Endothelial cell of umbilical vein (primary cell): ENCODE measurements around the gene BUB1B. TPM values are rescaled to one million over a fixed set of nuclear protein-coding genes. Genes with fewer than 3 reads are reported as not detected.
A peak's percentile ranks its signal among the peaks of the same experiment; 100 is the strongest.

Experiments used
- BruUV-seq: library from RNA; stranded (reverse); fragments of 400-500 nt; replicated peaks from 2 replicates; lab custom pipeline; 2021; lab: Mats Ljungman, UMichigan
- CTCF ChIA-PET: fragments of 300-600, 350-600 bp; sonication (Branson Sonifier 250); formaldehyde crosslinking; loops from one replicate; lab custom pipeline; 2021; ENCODE audit warnings: antibody characterized with exemption, inconsistent platforms; lab: Charles Lee
- POLR2A ChIA-PET: fragments of 300-600, 350-600 bp; sonication (Branson Sonifier 250); formaldehyde crosslinking; loops from one replicate; lab custom pipeline; 2021; ENCODE audit warnings: antibody characterized with exemption, inconsistent platforms; lab: Charles Lee
- DNase-seq: peaks from one replicate; pipeline ENCODE4 v3.0.0-alpha.2; 2011; ENCODE audit warnings: low read depth, low spot score
- FAIRE-seq: peaks from 2 replicates; lab custom pipeline; 2011; peaks lifted over from hg19 to GRCh38; lab: Jason Lieb, UNC
- H2AFZ ChIP-seq: 2 replicates; pipeline ENCODE4 v1.6.0; 2012; ENCODE audit warnings: low read depth, low read length, control low read depth, inconsistent platforms
- H3K27ac ChIP-seq: 2 replicates; pipeline ENCODE4 v1.5.1; 2011; ENCODE audit warnings: low read depth, mild to moderate bottlenecking, control low read depth, low read length, moderate library complexity; ENCODE audit not compliant: insufficient read depth
- H3K27me3 ChIP-seq, 2 experiments: 2 replicates each; pipeline versions ENCODE4 v1.6.0 to v1.6.1; 2011; ENCODE audit warnings: low read length in 2 of 2, mixed read lengths in 1 of 2; ENCODE audit not compliant: control insufficient read depth in 2 of 2, insufficient read depth in 2 of 2
- H3K36me3 ChIP-seq, 2 experiments: 2 replicates in 1 of 2; 3 replicates in 1 of 2; pipeline ENCODE4 v1.5.1; 2011; ENCODE audit warnings: low read length in 2 of 2, mild to moderate bottlenecking in 1 of 2, moderate library complexity in 1 of 2; ENCODE audit not compliant: control insufficient read depth in 2 of 2, insufficient read depth in 2 of 2; ENCODE audit errors: extremely low read depth in 1 of 2
- H3K4me1 ChIP-seq: 3 replicates; pipeline ENCODE4 v1.5.1; 2011; ENCODE audit warnings: mild to moderate bottlenecking, low read length; ENCODE audit not compliant: control insufficient read depth, insufficient read depth; ENCODE audit errors: extremely low read depth
- H3K4me2 ChIP-seq: 2 replicates; pipeline ENCODE4 v1.6.1; 2011; ENCODE audit warnings: low read length, control low read depth, mixed read lengths; ENCODE audit not compliant: insufficient read depth
- H3K4me3 ChIP-seq, 3 experiments: fragments of 200-600 bp in 1 of 3; sonication (generic), shearing (Covaris generic) in 1 of 3; replicated peaks in 1 of 3; 2 replicates each; pipeline ENCODE4 v1.5.1; 2011 to 2016; ENCODE audit warnings: control low read depth in 3 of 3, low read length in 3 of 3, mild to moderate bottlenecking in 2 of 3, inconsistent platforms in 1 of 3, low read depth in 1 of 3, moderate library complexity in 1 of 3; ENCODE audit not compliant: insufficient read depth in 1 of 3
- H3K79me2 ChIP-seq: 2 replicates; pipeline ENCODE4 v1.6.0; 2012; ENCODE audit warnings: low read length, inconsistent platforms; ENCODE audit not compliant: control insufficient read depth, insufficient read depth
- H3K9ac ChIP-seq: replicated peaks from 2 replicates; pipeline ENCODE3; 2011; ENCODE audit warnings: low read length, control low read depth; ENCODE audit not compliant: insufficient read depth; ENCODE audit errors: extremely low read depth
- H3K9me1 ChIP-seq: replicated peaks from 3 replicates; pipeline ENCODE4 v1.6.0; 2011; ENCODE audit warnings: mild to moderate bottlenecking, low read length; ENCODE audit not compliant: control insufficient read depth, insufficient read depth; ENCODE audit errors: extremely low read depth
- H3K9me3 ChIP-seq: replicated peaks from 2 replicates; pipeline ENCODE4 v1.5.1; 2012; ENCODE audit warnings: low read length, inconsistent platforms; ENCODE audit not compliant: control insufficient read depth, insufficient read depth
- H4K20me1 ChIP-seq: replicated peaks from 2 replicates; pipeline ENCODE3; 2011; ENCODE audit warnings: mild to moderate bottlenecking, low read length; ENCODE audit not compliant: control insufficient read depth, insufficient read depth; ENCODE audit errors: extremely low read depth
- JUN ChIP-seq: IDR thresholded peaks from 2 replicates; pipeline ENCODE4 v1.6.1; 2011; ENCODE audit warnings: borderline replicate concordance, low read depth; ENCODE audit not compliant: insufficient read length, insufficient read depth
- MYC ChIP-seq: IDR thresholded peaks from one replicate; pipeline ENCODE4 v1.6.1; 2011; ENCODE audit warnings: mild to moderate bottlenecking, low read depth, low read length
- POLR2A ChIP-seq: IDR thresholded peaks from 2 replicates; pipeline ENCODE4 v1.6.1; 2012; ENCODE audit warnings: low read depth, mild to moderate bottlenecking, control low read depth, low read length
- POLR2AphosphoS5 ChIP-seq: IDR thresholded peaks from 2 replicates; pipeline ENCODE4 v1.6.1; 2012; ENCODE audit warnings: low read depth, mild to moderate bottlenecking, control low read depth, low read length, moderate library complexity; ENCODE audit not compliant: insufficient read depth
- dilution Hi-C: fragments of 300-500 bp; cut with MboI; formaldehyde crosslinking; loops from one replicate; pipeline ENCODE4 v1.15.0; 2019; ENCODE audit warnings: low sequenced_read_pairs; ENCODE audit not compliant: extremely low pct_ligation_motif_present
- intact Hi-C: fragments of 100-400 bp; cut with micrococcal nuclease; formaldehyde crosslinking; loops from one replicate; pipeline ENCODE4 v1.10.0; 2022
- polyA plus RNA-seq, 4 experiments: library from polyadenylated mRNA; depleted of rRNA in 3 of 4; stranded (reverse) in 3 of 4; unstranded in 1 of 4; fragments of >200 nt; gene quantifications; 2 replicates each; pipeline versions ENCODE4 v1.2.1 to v1.2.3, GENCODE V29; 2011 to 2012; ENCODE audit warnings: missing spikeins in 1 of 4
- total RNA-seq: library from RNA; stranded (reverse); gene quantifications from 2 replicates; pipeline ENCODE4 v1.2.3, GENCODE V29; 2021

Gene BUB1B
- total and polyA plus RNA-seq, 2 donors (not counting 3 experiments of a cell fraction or from before 2014, with no cell fraction given), result 12.2 to 69.8 TPM

GRCh38 chr15:40239404-40239692 lies 78.5 kb downstream of the BUB1B start:
- peaks cover 10 to 14% of the 10 kb centered on the region in 2 experiments for H3K27me3 ChIP-seq
- H3K27ac ChIP-seq, result no peak overlapping the region
- ChIA-PET POLR2A (interaction anchor here (0.6 kb wide), 1 partner anchor 162 kb away, joined by 4 read pairs; no protein-coding TSS in a partner anchor), CTCF (interaction anchor here (0.8 to 7.9 kb wide), 11 partner anchors 9 to 133 kb away, joined by 3 to 63 read pairs (median 3); no protein-coding TSS in a partner anchor)
- dilution Hi-C loops (no loop called here), intact Hi-C loops (loop anchor here (1.0 kb wide), 1 partner anchor 35 kb away; no protein-coding TSS in a partner anchor)
- no peaks in the 10 kb centered on the region for H3K9me3 ChIP-seq
- H3K4me1 ChIP-seq, result peaks cover 4% of the 10 kb centered on the region
- H2AFZ ChIP-seq, result peak overlapping the region; percentile 52
- FAIRE-seq (no peak), DNase-seq (no peak)
- peak overlapping the region; percentile 19 for H3K9ac ChIP-seq
- H4K20me1 ChIP-seq, result no peaks in the 10 kb centered on the region
- no peaks in the 10 kb centered on the region for H3K36me3 ChIP-seq
- no peaks in the 10 kb centered on the region for H3K79me2 ChIP-seq
- peak overlapping the region in 1 of 3 experiments; percentile 13 for H3K4me3 ChIP-seq
- peak overlapping the region; percentile 47 for H3K4me2 ChIP-seq
- TF ChIP-seq POLR2A, result no peak
- no peaks in the 10 kb centered on the region for H3K9me1 ChIP-seq
- no TSS peak for BruUV-seq

GRCh38 chr15:40239693-40240618 lies 79.1 kb downstream of the BUB1B start:
- intact Hi-C loops (loop anchor here (1.0 kb wide), 1 partner anchor 34 kb away; no protein-coding TSS in a partner anchor), dilution Hi-C loops (no loop called here)
- Histone ChIP-seq H3K4me1 (peaks cover 4% of the 10 kb centered on the region), H2AFZ (no peak overlapping the region), H3K36me3 (no peaks in the 10 kb centered on the region), H3K4me2 (no peak overlapping the region), H3K27me3 (peaks cover 10 to 15% of the 10 kb centered on the region in 2 experiments), H3K9me1 (no peaks in the 10 kb centered on the region), H3K79me2 (no peaks in the 10 kb centered on the region), H3K27ac (no peak overlapping the region), H3K9me3 (no peaks in the 10 kb centered on the region), H3K4me3 (no peak overlapping the region), H3K9ac (no peak overlapping the region), H4K20me1 (no peaks in the 10 kb centered on the region)
- DNase-seq (no peak), FAIRE-seq (no peak)
- ChIA-PET CTCF (interaction anchor here (0.8 to 7.9 kb wide), 8 partner anchors 9 to 70 kb away, joined by 3 to 63 read pairs (median 3); no protein-coding TSS in a partner anchor), POLR2A (interaction anchor here (0.6 kb wide), 1 partner anchor 162 kb away, joined by 4 read pairs; no protein-coding TSS in a partner anchor)
- no TSS peak for BruUV-seq
- TF ChIP-seq POLR2AphosphoS5 (no peak), POLR2A (no peak), JUN (no peak), MYC (no peak)
